B cell (primary cell): ENCODE results near the gene ZNF701. TPM values are rescaled to one million over a fixed set of nuclear protein-coding genes. Genes with fewer than 3 reads are reported as not detected.
"Not testable (repeated sequence)": the region's sequence is repeated elsewhere in the genome, so short reads cannot be mapped to it uniquely, and the experiment has no call there.

Experiments
- ATAC-seq: fragments of 200-7000 bp; cut with Tn5 transposase; one replicate; pipeline ENCODE4 v1.10.0; 2021; ENCODE audit warnings: low read depth, mild to moderate bottlenecking, moderate number of reproducible peaks, moderate library complexity
- CTCF ChIA-PET: fragments of 350-600 bp; sonication (Branson Sonifier 250); formaldehyde crosslinking; loops from one replicate; lab custom pipeline; 2021; ENCODE audit warnings: antibody characterized with exemption, inconsistent platforms; lab: Charles Lee
- POLR2A ChIA-PET: fragments of 350-600 bp; sonication (Branson Sonifier 250); formaldehyde crosslinking; loops from one replicate; lab custom pipeline; 2021; ENCODE audit warnings: antibody characterized with exemption; lab: Charles Lee
- DNase-seq: peaks from one replicate; pipeline ENCODE4 v3.0.0; 2013
- H2AFZ ChIP-seq: 2 replicates; pipeline ENCODE4 v1.6.1; 2012; ENCODE audit warnings: mild to moderate bottlenecking, low read depth, low read length; ENCODE audit not compliant: insufficient read depth, poor library complexity, severe bottlenecking
- H3K27ac ChIP-seq, 2 donors: 1 replicate in 1 of 2; 2 replicates in 1 of 2; pipeline ENCODE4 v1.5.1; 2012 to 2013; ENCODE audit warnings: low read length in 2 of 2, mild to moderate bottlenecking in 2 of 2, moderate library complexity in 1 of 2
- H3K27me3 ChIP-seq, 4 experiments: fragments of 200-600 bp in 1 of 4; sonication (generic) in 1 of 4; replicated peaks in 1 of 4; 1 replicate in 2 of 4; 2 replicates in 2 of 4; pipeline versions ENCODE4 v1.6.1 to v1.7.0; 2013 to 2016; ENCODE audit warnings: low read length in 3 of 4, mild to moderate bottlenecking in 2 of 4, mixed read lengths in 1 of 4, moderate library complexity in 1 of 4; ENCODE audit not compliant: insufficient read depth in 4 of 4, control insufficient read depth in 3 of 4; ENCODE audit errors: control extremely low read depth in 1 of 4
- H3K36me3 ChIP-seq, 2 experiments: replicated peaks in 1 of 2; 1 replicate in 1 of 2; 2 replicates in 1 of 2; pipeline versions ENCODE4 v1.6.1 to v1.7.1; 2013; ENCODE audit warnings: low read length in 1 of 2; ENCODE audit not compliant: insufficient read depth in 2 of 2, control insufficient read depth in 1 of 2; ENCODE audit errors: control extremely low read depth in 1 of 2, extremely low read depth in 1 of 2
- H3K4me1 ChIP-seq, 2 donors: fragments of 200-600 bp in 1 of 2; sonication (generic) in 1 of 2; 1 replicate in 1 of 2; 2 replicates in 1 of 2; pipeline versions ENCODE4 v1.5.1 to v1.6.1; 2013 to 2017; ENCODE audit warnings: low read length in 2 of 2; ENCODE audit not compliant: control insufficient read depth in 2 of 2, insufficient read depth in 2 of 2
- H3K4me2 ChIP-seq: replicated peaks from 2 replicates; pipeline ENCODE3; 2012; ENCODE audit warnings: mild to moderate bottlenecking, low read depth, low read length; ENCODE audit not compliant: poor library complexity, severe bottlenecking
- H3K4me3 ChIP-seq, 5 experiments: fragments of 200-600 bp in 1 of 5; sonication (generic) in 1 of 5; 1 replicate in 3 of 5; 2 replicates in 2 of 5; pipeline versions ENCODE4 v1.5.1 to v1.7.0; 2011 to 2016; ENCODE audit warnings: low read length in 4 of 5, mild to moderate bottlenecking in 4 of 5, low read depth in 2 of 5, control low read depth in 1 of 5, moderate library complexity in 1 of 5; ENCODE audit not compliant: insufficient read depth in 1 of 5; ENCODE audit errors: control extremely low read depth in 1 of 5, extremely low read depth in 1 of 5
- H3K79me2 ChIP-seq: fragments of 200-600 bp; sonication (generic); one replicate; pipeline ENCODE4 v1.6.0; 2016; ENCODE audit warnings: low read length; ENCODE audit not compliant: control insufficient read depth, insufficient read depth
- H3K9ac ChIP-seq: fragments of 200-600 bp; sonication (generic); 2 replicates; pipeline ENCODE4 v1.6.1; 2017; ENCODE audit warnings: mild to moderate bottlenecking, low read length, moderate library complexity
- H3K9me3 ChIP-seq, 3 donors: one replicate each; pipeline versions ENCODE4 v1.6.1 to v1.7.1; 2013; ENCODE audit warnings: low read length in 2 of 3; ENCODE audit not compliant: control insufficient read depth in 2 of 3, insufficient read depth in 1 of 3; ENCODE audit errors: control extremely low read depth in 1 of 3
- H4K20me1 ChIP-seq: 2 replicates; pipeline ENCODE4 v1.6.0; 2012; ENCODE audit warnings: mild to moderate bottlenecking, low read length; ENCODE audit not compliant: insufficient read depth, control insufficient read depth, poor library complexity, severe bottlenecking
- H3K27ac Mint-ChIP-seq: one replicate; pipeline ENCODE4 v1.8.0; 2021; ENCODE audit warnings: mixed read lengths
- H3K27me3 Mint-ChIP-seq: one replicate; pipeline ENCODE4 v1.8.0; 2021; ENCODE audit warnings: mixed read lengths
- H3K4me1 Mint-ChIP-seq: one replicate; pipeline ENCODE4 v1.8.0; 2021; ENCODE audit warnings: mixed read lengths
- H3K4me3 Mint-ChIP-seq: one replicate; pipeline ENCODE4 v1.8.0; 2021; ENCODE audit warnings: mixed read lengths
- H3K9me3 Mint-ChIP-seq: one replicate; pipeline ENCODE4 v1.8.0; 2022; ENCODE audit warnings: mixed read lengths; ENCODE audit not compliant: insufficient read depth
- EZH2 ChIP-seq: IDR thresholded peaks from 2 replicates; pipeline ENCODE4 v1.6.1; 2012; ENCODE audit warnings: borderline replicate concordance, low read depth, mild to moderate bottlenecking, moderate library complexity, low read length; ENCODE audit not compliant: insufficient read depth, poor library complexity, severe bottlenecking
- WGBS: methylation state at CpG from one replicate; pipeline ENCODE4 v1.1.5; 2013; ENCODE audit warnings: missing lambda C conversion rate; ENCODE audit not compliant: insufficient coverage; 5-methylcytosine and 5-hydroxymethylcytosine counted together
- intact Hi-C: fragments of 100-400 bp; cut with micrococcal nuclease; formaldehyde crosslinking; loops from one replicate; pipeline ENCODE4 v1.10.0; 2022
- polyA plus RNA-seq: library from polyadenylated mRNA; depleted of rRNA; stranded (reverse); fragments of >200 nt; gene quantifications from 2 replicates; pipeline ENCODE4 v1.2.3, GENCODE V29; 2012
- total RNA-seq, 2 donors: library from RNA; stranded (reverse); fragments of 120-200 nt in 1 of 2; gene quantifications; 1 replicate in 1 of 2; 2 replicates in 1 of 2; pipeline versions ENCODE4 v1.2.3 to v1.2.4, GENCODE V29; 2013 to 2022
- TF ChIP-seq, protein P1 (sequence below): fragments of 200-600 bp; IDR thresholded peaks from one replicate; pipeline ENCODE4 v1.8.0; 2022; ENCODE audit warnings: antibody characterized with exemption, mild to moderate bottlenecking

ZNF701 gene
- total and polyA plus RNA-seq, 2 donors (not counting 1 experiment from before 2014, with no cell fraction given): 13.0 to 49.2 TPM

DNA sequence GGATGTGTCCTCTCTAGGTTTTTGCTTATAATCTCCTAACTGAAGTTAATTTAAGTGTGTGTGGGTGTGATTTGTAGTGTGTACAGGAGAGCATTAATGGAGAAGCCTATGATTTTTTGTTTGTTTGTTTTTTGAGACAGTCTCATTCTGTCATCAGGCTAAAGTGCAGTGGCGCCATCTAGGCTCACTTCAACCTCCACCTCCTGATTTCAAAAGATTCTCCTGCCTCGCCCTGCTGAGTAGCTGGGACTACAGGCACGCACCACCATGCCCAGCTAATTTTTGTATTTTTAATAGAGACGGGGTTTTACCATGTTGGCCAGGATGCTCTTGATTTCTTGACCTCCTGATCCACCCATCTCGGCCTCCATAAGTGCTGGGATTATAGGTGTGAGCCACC is 20.6 kb downstream of the ZNF701 start:
- 100% methylated on average over 1 of the region's 5 CpGs for WGBS
- no peak for ATAC-seq
- H3K27ac Mint-ChIP-seq: no peak overlapping the region
- Histone ChIP-seq H3K4me3 (no peak overlapping the region), H2AFZ (no peak overlapping the region), H3K9ac (no peak overlapping the region), H4K20me1 (no peaks in the 10 kb centered on the region), H3K27ac (no peak overlapping the region), H3K9me3 (peaks cover 1 to 42% (median 2%) of the 10 kb centered on the region in 3 donors), H3K79me2 (no peaks in the 10 kb centered on the region), H3K4me1 (no peaks in the 10 kb centered on the region), H3K27me3 (no peaks in the 10 kb centered on the region), H3K36me3 (peaks cover 5 to 20% of the 10 kb centered on the region in 2 experiments), H3K4me2 (no peak overlapping the region)
- H3K4me1 Mint-ChIP-seq: no peaks in the 10 kb centered on the region
- POLR2A ChIA-PET: no interaction called here
- CTCF ChIA-PET: no interaction called here
- no peaks in the 10 kb centered on the region for H3K9me3 Mint-ChIP-seq
- no peaks in the 10 kb centered on the region for H3K27me3 Mint-ChIP-seq
- H3K4me3 Mint-ChIP-seq: no peak overlapping the region
- intact Hi-C loops: no loop called here
- DNase-seq: no peak
- TF ChIP-seq, protein P1, sequence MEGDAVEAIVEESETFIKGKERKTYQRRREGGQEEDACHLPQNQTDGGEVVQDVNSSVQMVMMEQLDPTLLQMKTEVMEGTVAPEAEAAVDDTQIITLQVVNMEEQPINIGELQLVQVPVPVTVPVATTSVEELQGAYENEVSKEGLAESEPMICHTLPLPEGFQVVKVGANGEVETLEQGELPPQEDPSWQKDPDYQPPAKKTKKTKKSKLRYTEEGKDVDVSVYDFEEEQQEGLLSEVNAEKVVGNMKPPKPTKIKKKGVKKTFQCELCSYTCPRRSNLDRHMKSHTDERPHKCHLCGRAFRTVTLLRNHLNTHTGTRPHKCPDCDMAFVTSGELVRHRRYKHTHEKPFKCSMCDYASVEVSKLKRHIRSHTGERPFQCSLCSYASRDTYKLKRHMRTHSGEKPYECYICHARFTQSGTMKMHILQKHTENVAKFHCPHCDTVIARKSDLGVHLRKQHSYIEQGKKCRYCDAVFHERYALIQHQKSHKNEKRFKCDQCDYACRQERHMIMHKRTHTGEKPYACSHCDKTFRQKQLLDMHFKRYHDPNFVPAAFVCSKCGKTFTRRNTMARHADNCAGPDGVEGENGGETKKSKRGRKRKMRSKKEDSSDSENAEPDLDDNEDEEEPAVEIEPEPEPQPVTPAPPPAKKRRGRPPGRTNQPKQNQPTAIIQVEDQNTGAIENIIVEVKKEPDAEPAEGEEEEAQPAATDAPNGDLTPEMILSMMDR: no peak
- no peak for TF ChIP-seq EZH2

DNA sequence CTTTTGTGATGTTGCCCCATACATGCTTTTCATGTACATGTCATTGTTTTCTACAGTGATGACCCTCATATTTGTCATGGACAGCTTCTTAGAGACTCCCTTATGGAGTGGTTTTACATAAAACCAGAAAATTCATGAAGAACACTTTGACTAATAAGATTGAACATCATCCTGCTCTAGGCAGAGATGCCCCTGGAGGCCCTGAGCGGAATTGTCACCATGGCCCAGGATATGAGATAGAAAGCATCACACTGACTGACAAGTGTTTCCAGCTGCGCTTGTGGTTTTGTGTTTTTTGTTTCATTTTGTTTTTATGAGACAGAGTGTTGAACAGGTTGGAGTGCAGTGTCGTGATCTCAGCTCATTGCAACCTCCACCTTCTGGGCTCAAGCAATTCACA is 22.2 kb downstream of the ZNF701 start:
- H3K27me3 Mint-ChIP-seq: no peaks in the 10 kb centered on the region
- intact Hi-C loops: no loop called here
- H3K4me1 ChIP-seq: no peaks in the 10 kb centered on the region
- ChIA-PET POLR2A (no interaction called here), CTCF (no interaction called here)
- WGBS: 100% methylated on average over 1 of the region's 3 CpGs
- no peak overlapping the region for H3K4me2 ChIP-seq
- H3K9me3 Mint-ChIP-seq: peaks cover 10% of the 10 kb centered on the region
- H3K27ac ChIP-seq: no peak overlapping the region
- no peaks in the 10 kb centered on the region for H3K4me1 Mint-ChIP-seq
- H3K4me3 Mint-ChIP-seq: no peak overlapping the region
- H2AFZ ChIP-seq: no peak overlapping the region
- TF ChIP-seq, protein P1: no peak
- TF ChIP-seq EZH2: no peak
- H3K4me3 ChIP-seq: no peak overlapping the region
- H3K79me2 ChIP-seq: no peaks in the 10 kb centered on the region
- peaks cover 2 to 28% (median 9%) of the 10 kb centered on the region in 3 donors for H3K9me3 ChIP-seq
- ATAC-seq (no peak), DNase-seq (no peak)
- no peak overlapping the region for H3K9ac ChIP-seq
- H4K20me1 ChIP-seq: no peaks in the 10 kb centered on the region
- H3K27me3 ChIP-seq: no peaks in the 10 kb centered on the region
- no peak overlapping the region for H3K27ac Mint-ChIP-seq
- peaks cover 11 to 26% of the 10 kb centered on the region in 2 experiments for H3K36me3 ChIP-seq

DNA sequence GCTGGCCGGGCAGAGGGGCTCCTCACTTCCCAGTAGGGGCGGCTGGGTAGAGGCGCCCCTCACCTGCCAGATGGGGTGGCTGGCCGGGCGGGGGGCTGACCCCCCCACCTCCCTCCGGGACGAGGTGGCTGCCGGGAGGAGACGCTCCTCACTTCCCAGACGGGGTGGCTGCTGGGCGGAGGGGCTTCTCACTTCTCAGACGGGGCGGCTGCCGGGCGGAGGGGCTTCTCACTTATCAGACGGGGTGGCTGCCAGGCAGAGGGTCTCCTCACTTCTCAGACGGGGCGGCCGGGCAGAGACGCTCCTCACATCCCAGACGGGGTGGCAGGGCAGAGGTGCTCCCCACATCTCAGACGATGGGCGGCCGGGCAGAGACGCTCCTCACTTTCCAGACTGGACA is 23.4 kb downstream of the ZNF701 start:
- DNase-seq, H2AFZ ChIP-seq, CTCF ChIA-PET, H3K27me3 ChIP-seq, H4K20me1 ChIP-seq, ATAC-seq, H3K27me3 Mint-ChIP-seq, H3K4me1 Mint-ChIP-seq, H3K4me3 Mint-ChIP-seq, H3K4me3 ChIP-seq, POLR2A ChIA-PET, H3K27ac Mint-ChIP-seq, H3K27ac ChIP-seq, H3K4me1 ChIP-seq, H3K9ac ChIP-seq, H3K4me2 ChIP-seq, intact Hi-C loops, H3K79me2 ChIP-seq: not testable (repeated sequence)
- H3K36me3 ChIP-seq: peaks cover 11 to 26% of the 10 kb centered on the region in 2 experiments
- peaks cover 2 to 33% (median 9%) of the 10 kb centered on the region in 3 donors for H3K9me3 ChIP-seq
- no CpG with 5 or more reads among the region's 25 CpGs for WGBS
- peaks cover 14% of the 10 kb centered on the region for H3K9me3 Mint-ChIP-seq
